Nucleus accumbens (tissue), 56 donors: Measurements from ENCODE around the gene ARID5B.

ENCODE experiments used
- DNase-seq, 56 donors: peaks; one replicate each; lab custom pipeline; 2025; lab: John Stamatoyannopoulos, UW

The ARID5B gene

DNA sequence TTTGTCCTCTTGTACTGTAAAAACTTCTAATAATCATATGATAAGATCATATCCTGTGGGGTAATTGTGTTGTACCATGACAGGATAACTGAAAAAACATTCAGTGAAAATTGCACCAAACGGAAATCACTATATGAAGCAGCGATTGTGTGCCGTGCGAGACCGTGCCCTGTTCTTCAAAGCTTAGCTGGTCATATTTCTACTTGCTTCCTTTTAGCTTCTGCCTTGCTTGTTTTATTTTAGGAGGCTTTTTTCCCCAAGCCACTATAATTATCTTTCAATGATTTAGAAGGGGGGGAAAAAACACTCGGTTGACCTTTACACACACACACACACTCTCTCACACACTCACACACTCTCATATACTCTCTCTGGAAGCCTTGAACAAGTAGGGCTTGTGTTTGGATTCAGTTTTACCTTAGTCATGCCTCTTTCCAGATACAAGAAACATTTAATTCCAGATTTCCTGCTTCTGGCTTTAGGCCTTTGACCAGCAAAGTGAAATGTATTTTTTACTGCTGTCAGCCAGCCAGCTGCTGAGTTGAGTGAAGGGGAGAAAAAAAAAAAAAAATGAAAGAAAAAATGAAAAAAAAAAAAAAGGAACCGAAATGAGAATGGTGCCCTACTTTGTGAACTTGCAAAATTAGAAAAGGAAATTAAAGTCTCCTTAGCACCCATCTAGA is 181.4 kb downstream of the ARID5B start:
- no peak for DNase-seq

DNA sequence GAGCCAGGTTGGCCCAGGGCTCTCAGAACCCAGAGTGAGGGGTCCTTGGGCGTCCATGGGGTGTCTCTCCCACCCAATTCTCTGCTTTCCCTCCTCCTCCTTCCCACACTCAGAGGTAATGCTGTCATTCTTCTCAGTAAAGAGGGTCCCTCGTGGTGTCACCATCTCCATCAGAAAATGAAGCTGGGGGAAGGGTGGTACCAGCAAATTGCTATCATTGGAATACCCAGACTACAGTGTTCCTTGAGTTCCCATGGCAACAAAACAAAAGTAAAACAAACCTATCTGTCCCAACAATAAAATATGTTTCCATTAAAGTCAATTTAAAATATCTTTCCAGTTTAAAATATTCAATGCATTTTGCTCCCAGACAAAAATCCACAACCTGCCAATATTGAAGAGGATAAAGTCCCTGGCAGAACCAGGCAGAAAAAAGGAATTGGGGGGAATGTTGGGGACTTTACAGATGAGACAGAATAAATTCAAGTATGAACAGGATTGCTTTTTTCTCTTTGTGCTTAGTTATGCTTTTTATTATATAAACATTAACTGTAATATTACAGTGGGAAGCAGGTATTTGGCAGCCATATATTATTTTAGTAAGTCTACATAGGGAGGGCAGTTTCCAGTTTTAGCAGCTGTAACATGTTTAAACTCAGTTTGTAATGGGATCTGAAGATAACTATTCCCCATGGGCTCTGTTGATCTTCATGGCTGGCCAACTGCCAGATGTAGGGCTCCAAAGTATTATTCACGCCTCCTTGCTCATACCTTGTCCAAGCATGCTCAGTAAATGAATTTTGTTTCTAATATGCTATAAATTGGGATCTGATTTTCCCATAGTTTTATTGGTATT is 182.1 kb downstream of the ARID5B start:
- peak in 1 of 56 donors; percentile 25 for DNase-seq

DNA sequence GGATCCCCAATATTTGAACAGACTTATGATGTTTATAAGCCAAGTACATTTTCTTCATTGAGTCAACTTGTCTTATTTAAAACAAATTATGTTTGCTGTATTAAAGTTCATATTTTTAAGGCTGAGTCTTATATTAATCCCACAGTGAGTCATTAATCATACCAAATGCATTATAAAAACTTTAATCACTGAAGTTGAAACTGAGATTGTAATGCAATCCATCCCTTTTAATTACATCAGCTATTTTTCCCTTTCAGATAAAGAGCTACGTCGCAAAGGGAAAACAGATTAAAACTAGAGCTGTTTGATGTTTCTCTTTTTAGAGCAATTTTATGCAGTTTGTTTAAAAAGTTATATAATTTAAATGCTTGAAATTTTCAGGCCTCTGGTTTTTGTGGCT is 183.0 kb downstream of the ARID5B start:
- no peak for DNase-seq

DNA sequence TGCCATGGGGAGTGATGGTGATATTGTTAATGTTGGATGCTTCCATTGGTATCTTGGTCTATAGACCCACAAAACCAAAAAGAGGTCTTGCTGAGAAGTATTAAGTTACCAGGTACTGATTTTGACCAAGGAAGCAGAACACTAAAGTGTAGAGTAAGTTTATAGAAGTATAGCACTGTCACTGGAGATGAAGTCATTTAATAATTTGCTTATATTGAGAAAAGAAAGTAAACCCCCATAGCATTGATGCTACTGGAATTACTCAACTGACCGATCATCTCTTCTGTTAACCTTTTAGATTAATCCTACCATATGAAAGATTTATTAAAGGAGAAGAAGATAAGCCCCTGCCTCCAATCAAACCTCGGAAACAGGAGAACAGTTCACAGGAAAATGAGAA is 183.9 kb downstream of the ARID5B start:
- DNase-seq: no peak

DNA sequence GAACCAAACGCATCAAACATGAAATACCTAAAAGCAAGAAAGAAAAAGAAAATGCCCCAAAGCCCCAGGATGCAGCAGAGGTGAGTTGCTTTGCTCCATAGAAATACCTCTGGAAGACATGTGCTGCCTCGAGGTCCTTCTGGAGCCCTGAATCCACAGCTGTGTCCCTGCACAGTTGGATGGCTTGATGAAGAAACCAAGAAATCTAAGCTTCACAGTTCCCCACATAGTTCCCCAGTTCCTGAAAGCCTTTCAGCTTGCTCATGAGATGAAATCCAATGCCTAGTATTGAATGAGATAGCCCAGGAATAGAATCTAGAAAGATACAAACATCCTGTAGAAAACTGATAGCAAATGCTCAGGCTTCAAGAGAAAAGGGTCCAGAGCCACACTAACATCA is 184.3 kb downstream of the ARID5B start:
- DNase-seq: no peak

DNA sequence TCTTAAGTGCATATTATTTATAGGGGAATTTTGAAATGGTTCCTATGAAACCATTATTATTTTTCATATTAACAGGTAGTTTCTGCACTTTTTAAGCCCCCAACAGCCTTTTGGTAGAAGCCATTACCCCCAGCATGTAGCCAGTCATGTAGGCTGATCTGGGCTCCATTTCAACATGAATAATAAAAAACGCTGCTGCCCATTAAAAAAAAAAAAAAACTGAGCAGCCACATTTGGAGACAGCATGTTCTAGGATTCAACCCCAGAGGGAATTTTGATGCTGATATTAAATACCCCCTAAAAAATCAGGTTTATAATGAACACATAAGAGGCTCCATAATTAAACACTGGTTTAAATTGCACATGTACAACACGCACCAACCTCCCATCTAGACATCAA is 185.8 kb downstream of the ARID5B start:
- DNase-seq: no peak

DNA sequence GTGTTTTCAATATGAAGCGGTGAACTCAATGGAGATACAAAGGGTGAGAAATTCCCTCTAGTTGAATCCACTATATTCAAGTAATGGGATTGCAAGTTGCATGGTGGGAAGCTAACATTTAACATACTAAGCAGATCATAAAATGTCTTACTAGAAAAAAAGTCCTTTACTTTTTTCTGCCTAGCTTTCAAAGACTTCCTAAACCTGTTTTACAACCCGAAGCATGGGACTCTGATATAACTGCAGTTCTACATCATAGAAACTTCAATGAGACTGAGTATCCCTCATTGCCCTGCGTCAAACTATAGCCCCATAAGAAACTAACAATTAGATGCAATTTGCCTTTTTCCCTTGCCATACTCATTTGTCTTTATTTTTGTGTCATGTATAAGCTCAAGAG is 187.3 kb downstream of the ARID5B start:
- DNase-seq: no peak

DNA sequence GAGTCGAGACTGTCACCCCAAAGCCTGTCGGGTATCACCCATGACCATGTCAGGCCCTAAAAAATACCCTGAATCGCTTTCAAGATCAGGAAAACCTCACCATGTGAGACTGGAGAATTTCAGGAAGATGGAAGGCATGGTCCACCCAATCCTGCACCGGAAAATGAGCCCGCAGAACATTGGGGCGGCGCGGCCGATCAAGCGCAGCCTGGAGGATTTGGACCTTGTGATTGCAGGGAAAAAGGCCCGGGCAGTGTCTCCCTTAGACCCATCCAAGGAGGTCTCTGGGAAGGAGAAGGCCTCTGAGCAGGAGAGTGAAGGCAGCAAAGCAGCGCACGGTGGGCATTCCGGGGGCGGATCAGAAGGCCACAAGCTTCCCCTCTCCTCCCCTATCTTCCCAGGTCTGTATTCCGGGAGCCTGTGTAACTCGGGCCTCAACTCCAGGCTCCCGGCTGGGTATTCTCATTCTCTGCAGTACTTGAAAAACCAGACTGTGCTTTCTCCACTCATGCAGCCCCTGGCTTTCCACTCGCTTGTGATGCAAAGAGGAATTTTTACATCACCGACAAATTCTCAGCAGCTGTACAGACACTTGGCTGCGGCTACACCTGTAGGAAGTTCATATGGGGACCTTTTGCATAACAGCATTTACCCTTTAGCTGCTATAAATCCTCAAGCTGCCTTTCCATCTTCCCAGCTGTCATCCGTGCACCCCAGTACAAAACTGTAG is 191.0 kb downstream of the ARID5B start:
- no peak for DNase-seq

DNA sequence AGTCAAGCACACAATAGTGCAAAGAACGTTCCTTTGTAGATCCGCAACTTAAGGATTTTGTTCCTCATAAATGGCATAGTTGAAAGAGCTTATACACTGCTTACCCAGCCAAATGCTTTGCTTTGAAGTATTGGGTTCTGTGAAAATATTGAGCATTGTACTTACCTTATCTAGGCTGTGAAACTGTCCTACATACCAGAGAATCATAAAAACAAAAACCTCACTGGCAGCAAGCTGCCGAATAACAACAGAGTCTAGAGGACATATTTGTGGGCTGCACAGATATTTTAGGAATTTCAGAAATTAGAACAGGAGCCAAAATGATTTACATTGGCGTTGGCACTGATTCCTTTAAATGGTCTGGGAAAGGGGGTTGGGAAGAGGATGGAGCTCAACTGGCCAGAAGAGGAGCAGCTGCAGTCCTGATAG is 192.4 kb downstream of the ARID5B start:
- no peak for DNase-seq

DNA sequence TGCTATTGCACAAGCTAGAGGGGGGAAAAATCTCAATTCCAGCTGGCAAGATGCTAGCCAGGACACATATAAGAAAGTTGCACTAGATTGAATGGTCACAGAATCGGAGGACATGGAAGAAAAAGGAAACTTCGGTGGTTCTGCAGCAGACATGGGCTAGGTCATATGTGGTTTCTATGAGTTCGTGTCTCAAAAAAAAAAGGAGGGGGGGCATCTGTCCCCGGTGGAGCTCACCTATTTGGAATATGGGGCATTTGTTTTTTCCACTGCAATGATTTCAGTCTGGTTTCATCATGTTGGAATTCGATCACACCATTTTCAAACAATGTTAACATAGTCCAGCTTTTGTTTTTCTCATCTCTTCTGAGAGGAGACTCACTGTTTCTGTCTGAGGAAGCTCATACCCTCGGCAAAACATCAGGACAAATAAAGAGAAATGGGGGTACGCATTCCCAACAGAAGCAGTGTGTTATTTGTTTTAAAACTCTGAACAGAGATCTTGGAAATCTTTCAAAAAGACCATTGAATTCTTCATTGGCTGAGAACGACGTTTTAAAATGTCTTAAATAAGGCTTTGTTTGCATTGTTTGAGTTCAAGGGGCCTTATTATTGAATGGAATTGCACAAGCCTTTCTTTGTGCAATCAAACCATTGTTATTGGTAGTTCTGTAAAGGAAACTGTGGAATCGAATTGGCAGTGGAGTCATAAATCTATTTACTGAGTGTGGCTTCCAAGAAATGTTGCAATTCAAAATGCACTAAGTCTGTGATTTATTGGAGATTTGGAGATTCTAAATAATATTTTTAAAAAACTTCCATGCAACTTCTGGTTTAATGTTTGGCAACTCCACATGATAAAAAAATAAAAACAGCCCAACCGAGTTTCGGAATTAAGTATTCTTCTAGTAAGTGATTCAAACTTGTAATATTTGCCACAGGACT is 194.0 kb downstream of the ARID5B start:
- DNase-seq: peak in 2 of 56 donors; percentile 15 to 23

DNA sequence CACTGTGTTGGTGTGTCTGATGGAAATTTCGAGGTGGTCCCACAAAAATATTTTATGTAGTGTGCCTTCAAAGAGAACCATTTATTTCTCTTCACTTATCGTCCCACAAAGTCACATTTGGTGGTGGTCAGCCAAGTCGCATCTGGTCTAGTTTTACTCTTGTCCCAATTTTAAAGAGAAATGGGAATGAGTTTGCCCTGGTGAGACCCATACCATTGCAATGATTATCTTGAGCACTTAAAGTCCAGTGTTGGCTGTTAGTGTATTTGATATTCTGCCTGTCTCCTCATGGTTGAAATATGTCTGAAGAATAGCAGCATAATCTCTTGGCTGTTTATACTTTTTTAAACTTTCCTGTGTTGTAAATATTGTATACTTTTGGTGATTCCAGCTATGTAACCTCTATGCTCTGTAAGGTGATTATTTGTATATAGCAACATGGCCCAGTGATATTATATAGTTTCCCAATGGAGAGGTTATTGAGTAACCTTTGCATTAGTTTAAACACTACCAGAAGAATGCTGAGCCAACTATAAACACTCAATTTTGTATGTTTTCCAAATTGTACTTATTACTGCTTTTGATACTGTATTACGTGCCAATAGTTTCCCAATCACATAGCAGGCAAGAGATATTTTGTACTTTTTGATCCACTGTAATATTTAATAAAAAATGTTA is 194.9 kb downstream of the ARID5B start:
- DNase-seq: no peak

DNA sequence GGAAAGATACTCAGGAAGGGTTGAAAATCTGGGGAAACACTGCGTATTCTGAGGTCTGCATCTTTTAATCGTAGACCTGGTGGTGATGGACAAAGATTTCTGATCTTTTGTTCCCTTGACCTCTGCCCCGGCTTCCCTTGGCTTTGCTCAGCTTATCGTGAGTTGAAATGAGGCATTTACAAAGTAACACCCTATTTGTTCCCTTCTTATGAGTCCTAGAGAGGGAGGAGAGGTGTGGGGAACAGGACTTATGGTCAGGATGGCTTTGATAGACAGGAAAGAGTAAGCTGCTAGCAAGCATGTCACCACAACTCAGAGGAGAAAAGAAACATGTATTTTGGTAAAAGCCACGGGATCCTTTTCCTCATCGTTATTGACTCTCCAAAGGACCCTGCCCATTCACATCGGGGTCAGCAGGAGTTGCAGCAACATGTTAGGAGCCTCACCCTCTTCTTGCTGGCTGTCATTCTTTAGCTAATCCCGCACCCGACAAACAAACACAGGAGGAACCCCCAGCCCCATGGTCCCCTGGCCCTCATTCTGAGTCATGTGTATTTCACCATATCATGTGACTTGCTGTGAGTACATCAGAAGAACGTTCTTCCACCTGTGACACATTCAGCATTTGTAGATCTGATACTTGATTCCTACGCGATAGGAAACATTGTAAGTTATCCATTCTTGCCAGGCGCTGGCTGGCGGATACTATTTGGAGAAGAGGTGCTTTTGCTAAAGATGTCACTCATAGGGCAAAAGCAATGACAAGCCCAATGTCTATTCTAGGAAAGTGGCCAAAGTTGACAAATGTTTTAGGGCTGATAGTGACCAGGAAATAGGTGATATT is 197.0 kb downstream of the ARID5B start:
- no peak for DNase-seq

DNA sequence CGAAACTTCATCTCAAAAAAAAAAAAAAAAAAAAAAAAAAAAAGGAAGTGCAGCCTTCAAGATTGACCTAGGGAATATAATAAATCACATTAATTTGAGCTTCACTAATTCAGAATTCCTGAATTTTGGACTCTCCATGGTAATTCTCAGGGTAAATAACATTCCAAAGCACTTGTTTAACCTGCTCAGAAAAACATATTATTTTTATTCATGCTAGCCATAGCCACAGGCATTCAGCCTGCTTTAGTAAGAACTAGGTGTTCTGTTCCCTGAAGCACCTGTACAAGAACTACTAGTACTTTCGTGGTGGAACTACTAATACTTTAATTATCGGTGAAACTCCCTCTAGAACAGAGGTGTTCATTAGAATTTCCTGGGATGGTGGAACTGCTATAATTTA is 197.8 kb downstream of the ARID5B start:
- DNase-seq: no peak

DNA sequence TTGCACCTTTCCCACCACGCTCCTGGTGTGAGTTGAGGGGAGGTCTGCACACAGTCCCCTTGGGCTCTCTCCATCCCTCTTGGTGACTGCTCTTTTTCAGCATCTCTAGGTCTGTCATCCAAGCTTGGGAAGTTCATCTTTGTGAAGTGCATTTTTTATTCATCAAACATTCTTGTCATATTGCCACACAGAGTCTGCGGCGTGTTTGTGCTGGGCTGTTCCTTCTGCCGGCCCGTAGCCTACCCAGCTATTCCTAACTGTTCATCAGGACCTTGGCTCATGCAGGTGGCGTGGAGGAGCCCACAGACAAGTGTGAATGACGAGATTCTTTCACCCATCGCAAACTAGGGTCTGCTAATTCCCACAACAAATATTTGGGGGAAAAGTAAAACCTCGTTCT is 202.4 kb downstream of the ARID5B start:
- no peak for DNase-seq

DNA sequence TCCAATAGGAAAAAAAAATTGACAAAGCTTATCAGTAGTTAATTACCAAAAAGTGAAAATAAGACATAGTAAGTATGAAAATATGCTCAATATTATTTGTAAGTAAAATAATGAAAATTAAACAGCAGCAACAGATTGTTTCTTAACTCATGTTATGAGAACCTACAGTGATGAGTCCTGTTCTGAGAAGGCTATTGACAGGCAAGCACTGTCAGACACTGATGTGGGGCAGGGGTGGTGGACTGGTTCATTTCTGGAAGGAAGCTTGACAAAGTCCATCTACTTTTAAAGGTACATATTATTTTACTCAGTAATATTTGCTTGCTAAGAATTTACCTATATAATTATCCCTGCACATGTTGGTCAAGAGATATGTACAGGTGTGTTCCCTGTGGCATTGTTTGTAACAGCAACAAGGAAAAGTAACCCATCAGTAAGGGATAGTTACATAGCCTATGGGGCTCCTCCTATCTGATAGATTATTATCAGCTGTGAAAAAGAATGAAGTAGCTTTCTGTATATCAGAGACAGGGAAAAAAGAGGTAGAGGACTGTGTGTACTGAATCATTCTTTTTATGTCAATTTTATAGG is 205.5 kb downstream of the ARID5B start:
- no peak for DNase-seq

DNA sequence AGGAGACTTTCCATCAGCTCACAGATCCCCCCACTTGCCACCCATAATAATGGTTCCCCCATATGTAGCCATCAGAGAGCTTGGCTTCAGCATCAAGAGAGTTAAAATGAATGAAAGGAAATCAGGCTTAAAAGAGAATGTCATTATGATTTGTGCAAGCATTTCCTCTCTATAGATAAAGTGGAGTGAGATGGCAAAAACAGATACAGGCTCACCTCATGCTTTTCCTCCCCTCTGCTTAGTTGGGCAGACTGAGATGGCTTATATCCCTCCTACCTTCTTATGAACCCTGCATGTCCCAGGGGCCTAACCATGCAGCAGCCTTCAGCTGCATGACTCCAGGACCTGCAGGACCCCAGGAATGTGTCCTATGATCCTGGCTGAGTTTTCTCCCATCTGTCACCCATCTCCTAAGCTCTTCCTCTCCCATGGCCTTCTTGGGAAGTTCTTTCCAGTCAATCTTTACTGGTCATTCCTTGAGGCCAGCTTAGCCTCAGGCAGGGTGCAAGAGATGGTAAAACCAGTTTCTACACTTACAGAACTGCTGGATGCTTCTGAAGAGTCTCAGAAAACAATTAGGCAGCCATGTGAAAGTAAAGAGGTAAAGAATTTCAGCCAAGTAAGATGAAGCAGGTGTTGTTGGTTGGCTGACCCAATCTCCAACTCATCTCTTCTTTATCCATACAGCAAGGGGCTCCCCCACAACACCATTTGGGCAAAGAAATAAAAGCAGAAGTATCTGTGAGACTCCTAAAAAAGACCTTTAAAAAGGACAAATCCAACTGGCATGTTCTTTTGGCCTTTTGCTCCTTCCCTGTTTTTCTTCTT is 207.5 kb downstream of the ARID5B start:
- DNase-seq: no peak

DNA sequence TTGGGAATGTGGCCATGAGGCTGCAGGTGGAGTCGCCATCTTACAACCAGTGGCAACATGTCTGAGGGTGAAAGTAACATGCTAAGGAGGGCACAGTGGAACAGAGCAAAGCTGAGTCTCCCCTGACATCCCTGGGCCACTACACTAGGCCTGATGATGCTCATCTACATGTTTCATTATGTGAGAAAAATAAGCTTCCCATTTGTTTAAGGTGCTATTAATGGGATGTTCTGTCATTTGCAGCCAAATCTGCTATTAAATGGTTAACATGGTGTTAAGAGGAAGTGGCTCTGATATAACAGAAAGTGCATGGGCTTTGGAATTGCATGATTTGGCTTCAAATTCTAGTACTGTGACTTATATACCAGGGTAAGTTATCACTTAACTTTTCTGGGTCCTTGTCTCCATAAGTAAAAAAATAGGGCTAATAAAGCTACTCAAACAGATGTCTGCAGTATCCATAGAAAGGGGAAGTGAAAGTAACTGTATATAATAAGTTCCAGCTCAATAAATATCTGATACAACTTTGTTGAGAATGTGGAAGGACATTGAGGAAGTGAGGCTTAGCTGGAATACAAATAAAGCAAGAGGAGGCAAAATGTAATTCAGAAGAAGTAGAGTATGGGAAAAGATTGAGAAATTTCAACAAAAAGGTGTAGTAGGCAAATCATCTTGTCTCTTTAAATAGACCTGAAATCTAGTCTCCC is 208.2 kb downstream of the ARID5B start:
- no peak for DNase-seq
